T-cell (primary cell): Measurements from ENCODE around the gene PRRC2C. TPM values are rescaled to one million over a fixed set of nuclear protein-coding genes. Genes with fewer than 3 reads are reported as not detected.
"Not testable (repeated sequence)": the region's sequence is repeated elsewhere in the genome, so short reads cannot be mapped to it uniquely, and the experiment has no call there.

ENCODE experiments used
- ATAC-seq, 4 experiments: fragments of 200-7000 bp in 3 of 4; fragments of 150-1000 bp in 1 of 4; cut with Tn5 transposase; replicated peaks in 1 of 4; 1 replicate in 3 of 4; 2 replicates in 1 of 4; pipeline ENCODE4 v1.10.0; 2021; ENCODE audit warnings: moderate library complexity in 3 of 4, mild to moderate bottlenecking in 2 of 4, moderate number of reproducible peaks in 1 of 4
- CTCF ChIA-PET, 2 donors: fragments of 300-600 bp; sonication (Branson Sonifier 250); formaldehyde crosslinking; loops; one replicate each; lab custom pipeline; 2022; ENCODE audit warnings: antibody characterized with exemption in 2 of 2; lab: Charles Lee
- POLR2A ChIA-PET, 2 donors: fragments of 300-600 bp; sonication (Branson Sonifier 250); formaldehyde crosslinking; loops; one replicate each; lab custom pipeline; 2022; ENCODE audit warnings: antibody characterized with exemption in 2 of 2; lab: Charles Lee
- DNase-seq, 35 experiments: peaks; one replicate each; pipeline versions ENCODE4 v3.0.0 to v3.0.0-alpha.2; 2013 to 2023
- H3K27ac ChIP-seq: one replicate; pipeline ENCODE4 v1.5.1; 2013; ENCODE audit warnings: low read length
- H3K27me3 ChIP-seq, 2 experiments: replicated peaks in 1 of 2; 1 replicate in 1 of 2; 2 replicates in 1 of 2; pipeline versions ENCODE4 v1.6.1 to v1.7.0; 2013; ENCODE audit warnings: low read length in 1 of 2, mixed read lengths in 1 of 2; ENCODE audit not compliant: control insufficient read depth in 2 of 2, insufficient read depth in 2 of 2; ENCODE audit errors: extremely low read depth in 1 of 2
- H3K36me3 ChIP-seq, 2 donors: 1 replicate in 1 of 2; 2 replicates in 1 of 2; pipeline versions ENCODE4 v1.6.1 to v1.7.0; 2013; ENCODE audit warnings: low read length in 1 of 2; ENCODE audit not compliant: control insufficient read depth in 2 of 2, insufficient read depth in 1 of 2; ENCODE audit errors: extremely low read depth in 1 of 2
- H3K4me1 ChIP-seq, 2 experiments: 1 replicate in 1 of 2; 2 replicates in 1 of 2; pipeline versions ENCODE4 v1.6.1 to v1.7.0; 2013; ENCODE audit warnings: low read length in 2 of 2, mixed read lengths in 1 of 2; ENCODE audit not compliant: insufficient read depth in 2 of 2, control insufficient read depth in 1 of 2; ENCODE audit errors: extremely low read depth in 1 of 2
- H3K4me3 ChIP-seq, 2 donors: 1 replicate in 1 of 2; 2 replicates in 1 of 2; pipeline versions ENCODE4 v1.5.1 to v1.7.0; 2013; ENCODE audit warnings: mild to moderate bottlenecking in 2 of 2, low read length in 1 of 2, moderate library complexity in 1 of 2; ENCODE audit not compliant: control insufficient read depth in 1 of 2; ENCODE audit errors: extremely low read depth in 1 of 2
- H3K9me3 ChIP-seq: 2 replicates; pipeline ENCODE4 v1.7.0; 2013
- H3K27ac Mint-ChIP-seq, 2 donors: one replicate each; pipeline ENCODE4 v1.8.0; 2020 to 2021; ENCODE audit warnings: mild to moderate bottlenecking in 2 of 2, mixed read lengths in 2 of 2
- H3K27me3 Mint-ChIP-seq, 2 donors: one replicate each; pipeline ENCODE4 v1.8.0; 2021 to 2022; ENCODE audit warnings: mixed read lengths in 2 of 2
- H3K36me3 Mint-ChIP-seq: one replicate; pipeline ENCODE4 v1.8.0; 2021; ENCODE audit warnings: mixed read lengths
- H3K4me1 Mint-ChIP-seq, 3 donors: one replicate each; pipeline ENCODE4 v1.8.0; 2020 to 2022; ENCODE audit warnings: mixed read lengths in 3 of 3, mild to moderate bottlenecking in 1 of 3
- H3K4me3 Mint-ChIP-seq, 3 donors: one replicate each; pipeline ENCODE4 v1.8.0; 2020 to 2022; ENCODE audit warnings: mild to moderate bottlenecking in 3 of 3, mixed read lengths in 3 of 3, moderate library complexity in 3 of 3
- H3K9me3 Mint-ChIP-seq, 3 donors: one replicate each; pipeline ENCODE4 v1.8.0; 2020 to 2022; ENCODE audit warnings: mixed read lengths in 3 of 3
- WGBS: methylation state at CpG from one replicate; pipeline ENCODE4 v1.1.5; 2013; ENCODE audit warnings: missing lambda C conversion rate; ENCODE audit not compliant: insufficient coverage; 5-methylcytosine and 5-hydroxymethylcytosine counted together
- total RNA-seq, 35 experiments: library from RNA in 6 of 35; stranded (reverse) in 6 of 35; fragments of 120-200 nt in 1 of 35; gene quantifications; one replicate each; pipeline versions ENCODE4 v1.2.1 to v1.2.4 and lab custom pipeline; 2013 to 2026

The PRRC2C gene
- total RNA-seq, 5 donors from 2014 or later (not counting 1 experiment from before 2014, with no cell fraction given), result 229 to 340 (median 259) TPM

- POLR2A ChIA-PET, H3K36me3 Mint-ChIP-seq, ATAC-seq, H3K27me3 ChIP-seq, H3K4me1 ChIP-seq, H3K36me3 ChIP-seq, H3K4me1 Mint-ChIP-seq, CTCF ChIA-PET, H3K27ac ChIP-seq, DNase-seq, H3K9me3 Mint-ChIP-seq, H3K9me3 ChIP-seq, H3K4me3 Mint-ChIP-seq, H3K27me3 Mint-ChIP-seq, H3K4me3 ChIP-seq, H3K27ac Mint-ChIP-seq: not testable (repeated sequence)
- no CpG with 5 or more reads among the region's 2 CpGs for WGBS
These were observed 115.0 kb downstream of the PRRC2C start for GRCh38 chr1:171600310-171600709.

- POLR2A ChIA-PET, result no interaction called here
- WGBS, result 100% methylated on average over 8 of the region's 13 CpGs
These were observed 115.5 kb downstream of the PRRC2C start for GRCh38 chr1:171600862-171601261.

DNA sequence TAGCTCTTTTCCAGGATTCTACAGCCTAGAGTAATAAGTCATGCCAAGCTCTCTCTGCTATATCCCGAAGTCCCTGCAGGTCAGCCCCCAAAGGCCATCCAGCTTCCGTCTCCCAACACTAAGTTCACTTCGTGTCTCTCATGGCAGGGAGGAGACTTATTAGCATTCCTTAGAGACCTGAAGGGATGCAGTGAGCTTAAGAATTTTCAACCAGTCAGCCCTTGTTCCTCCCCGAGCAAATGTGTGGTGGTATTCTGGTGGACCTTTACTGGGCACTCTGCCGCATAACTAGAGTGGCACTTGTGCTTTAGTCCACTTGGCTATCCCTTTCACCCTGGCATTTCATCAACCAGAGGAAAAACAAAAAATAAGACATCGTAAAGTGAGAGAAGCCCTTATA is 117.7 kb downstream of the PRRC2C start:
- ATAC-seq, H3K4me3 Mint-ChIP-seq, H3K27ac Mint-ChIP-seq, H3K27me3 ChIP-seq, H3K27ac ChIP-seq, H3K36me3 Mint-ChIP-seq, H3K9me3 ChIP-seq, DNase-seq, H3K27me3 Mint-ChIP-seq, POLR2A ChIA-PET, H3K9me3 Mint-ChIP-seq, H3K4me1 Mint-ChIP-seq, H3K4me1 ChIP-seq, H3K36me3 ChIP-seq, H3K4me3 ChIP-seq: not testable (repeated sequence)
- 93% methylated on average over 3 of the region's 6 CpGs for WGBS
- CTCF ChIA-PET, result interaction anchor here in 1 of 2 donors (0.6 kb wide), 1 partner anchor 36 kb away, joined by 3 read pairs; no protein-coding TSS in a partner anchor

More at GRCh38 chr1:171600862-171601261, 115.5 kb downstream of the PRRC2C start:
- H3K27ac ChIP-seq, result no peak overlapping the region
- H3K36me3 ChIP-seq, result no peaks in the 10 kb centered on the region
- Mint-ChIP-seq H3K4me3 (no peak overlapping the region), H3K27me3 (no peaks in the 10 kb centered on the region), H3K4me1 (peaks cover 0 to 5% (median 0%) of the 10 kb centered on the region in 3 donors), H3K36me3 (peaks cover 3% of the 10 kb centered on the region), H3K9me3 (peaks cover 0 to 4% (median 0%) of the 10 kb centered on the region in 3 donors), H3K27ac (no peak overlapping the region)
- no peak for DNase-seq
- H3K27me3 ChIP-seq, result no peaks in the 10 kb centered on the region
- no peaks in the 10 kb centered on the region for H3K4me1 ChIP-seq
- CTCF ChIA-PET, result no interaction called here
- H3K9me3 ChIP-seq, result no peaks in the 10 kb centered on the region
- ATAC-seq, result no peak
- no peak overlapping the region for H3K4me3 ChIP-seq

DNA sequence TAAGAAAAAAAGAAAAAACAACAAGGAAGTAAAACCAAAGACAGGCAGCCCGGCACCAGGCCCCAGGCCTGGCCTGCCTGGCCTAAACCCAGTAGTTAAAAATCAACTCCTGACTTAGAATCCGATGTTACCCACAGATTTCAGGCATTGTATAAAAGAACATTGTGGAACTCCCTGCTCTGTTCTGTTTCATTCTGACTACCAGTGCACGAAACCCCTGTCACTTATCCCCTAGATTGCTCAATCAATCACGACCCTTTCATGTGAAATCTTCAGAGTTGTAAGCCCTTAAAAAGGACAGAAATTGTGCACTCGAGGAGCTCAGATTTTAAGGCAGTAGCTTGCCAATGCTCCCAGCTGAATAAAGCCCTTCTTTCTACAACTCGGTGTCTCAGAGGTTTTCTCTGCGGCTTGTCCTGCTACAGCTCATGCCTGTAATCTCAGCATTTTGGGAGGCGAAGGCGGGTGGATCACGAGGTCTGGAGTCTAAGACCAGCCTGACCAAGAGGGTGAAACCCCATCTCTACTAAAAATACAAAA is 121.1 kb downstream of the PRRC2C start:
- ATAC-seq, result no peak
- no peak for DNase-seq
- Mint-ChIP-seq H3K4me3 (no peak overlapping the region), H3K9me3 (no peaks in the 10 kb centered on the region), H3K27ac (no peak overlapping the region), H3K36me3 (no peaks in the 10 kb centered on the region), H3K27me3 (no peaks in the 10 kb centered on the region), H3K4me1 (no peaks in the 10 kb centered on the region)
- Histone ChIP-seq H3K9me3 (no peaks in the 10 kb centered on the region), H3K27ac (no peak overlapping the region), H3K4me1 (no peaks in the 10 kb centered on the region), H3K27me3 (no peaks in the 10 kb centered on the region), H3K4me3 (no peak overlapping the region), H3K36me3 (no peaks in the 10 kb centered on the region)
- 81% methylated on average over 4 of the region's 10 CpGs for WGBS
- CTCF ChIA-PET, result interaction anchor here in 1 of 2 donors (0.6 kb wide), 1 partner anchor 127 kb away, joined by 3 read pairs; no protein-coding TSS in a partner anchor
- POLR2A ChIA-PET, result no interaction called here

GRCh38 chr1:171610385-171610784 is 125.1 kb downstream of the PRRC2C start:
- no peaks in the 10 kb centered on the region for H3K36me3 ChIP-seq
- Mint-ChIP-seq H3K27me3 (no peaks in the 10 kb centered on the region), H3K4me1 (no peaks in the 10 kb centered on the region), H3K27ac (no peak overlapping the region), H3K4me3 (no peak overlapping the region), H3K9me3 (no peaks in the 10 kb centered on the region), H3K36me3 (no peaks in the 10 kb centered on the region)
- no peaks in the 10 kb centered on the region for H3K27me3 ChIP-seq
- no peak for ATAC-seq
- H3K4me1 ChIP-seq, result no peaks in the 10 kb centered on the region
- ChIA-PET POLR2A (no interaction called here), CTCF (no interaction called here)
- no CpG with 5 or more reads among the region's 2 CpGs for WGBS
- no peaks in the 10 kb centered on the region for H3K9me3 ChIP-seq
- DNase-seq, result no peak
- H3K27ac ChIP-seq, result no peak overlapping the region
- no peak overlapping the region for H3K4me3 ChIP-seq

- no peak overlapping the region for H3K27ac Mint-ChIP-seq
- no peaks in the 10 kb centered on the region for H3K4me1 Mint-ChIP-seq
- Histone ChIP-seq H3K27ac (no peak overlapping the region), H3K4me1 (no peaks in the 10 kb centered on the region), H3K27me3 (no peaks in the 10 kb centered on the region), H3K9me3 (no peaks in the 10 kb centered on the region), H3K36me3 (no peaks in the 10 kb centered on the region), H3K4me3 (no peak overlapping the region)
- DNase-seq (no peak), ATAC-seq (no peak)
- 58% methylated on average over 2 of the region's 2 CpGs for WGBS
- H3K36me3 Mint-ChIP-seq, result no peaks in the 10 kb centered on the region
- POLR2A ChIA-PET, result no interaction called here
- no peaks in the 10 kb centered on the region for H3K27me3 Mint-ChIP-seq
- H3K4me3 Mint-ChIP-seq, result no peak overlapping the region
- no peaks in the 10 kb centered on the region for H3K9me3 Mint-ChIP-seq
- CTCF ChIA-PET, result no interaction called here
These were observed 126.0 kb downstream of the PRRC2C start for GRCh38 chr1:171611306-171611705.

DNA sequence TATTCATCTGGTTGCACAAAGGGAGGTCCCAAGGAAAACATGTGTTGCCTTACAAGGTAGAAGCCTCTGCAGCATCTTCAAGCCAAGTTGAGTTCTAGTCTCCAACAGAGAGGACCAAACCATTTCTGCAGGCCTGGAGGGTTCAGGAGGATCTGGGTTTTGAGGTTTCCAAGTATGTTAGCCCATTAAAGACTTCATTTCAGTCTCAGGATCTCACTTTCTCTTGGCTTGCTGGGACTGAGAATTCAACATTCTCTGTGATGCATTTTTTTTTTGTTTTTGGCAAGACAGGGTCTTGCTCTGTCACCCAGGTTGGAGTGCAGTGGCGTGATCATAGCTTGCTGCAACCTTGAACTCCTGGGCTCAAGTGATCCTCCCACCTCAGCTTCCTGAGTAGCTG is 128.0 kb downstream of the PRRC2C start:
- no peaks in the 10 kb centered on the region for H3K9me3 Mint-ChIP-seq
- ChIA-PET CTCF (no interaction called here), POLR2A (no interaction called here)
- H3K4me1 ChIP-seq, result no peaks in the 10 kb centered on the region
- H3K27ac Mint-ChIP-seq, result no peak overlapping the region
- no peaks in the 10 kb centered on the region for H3K36me3 ChIP-seq
- H3K27me3 Mint-ChIP-seq, result no peaks in the 10 kb centered on the region
- no peaks in the 10 kb centered on the region for H3K4me1 Mint-ChIP-seq
- no peaks in the 10 kb centered on the region for H3K9me3 ChIP-seq
- ATAC-seq (no peak), DNase-seq (no peak)
- H3K27ac ChIP-seq, result no peak overlapping the region
- 100% methylated on average over 1 of the region's 1 CpG for WGBS
- no peak overlapping the region for H3K4me3 Mint-ChIP-seq
- H3K27me3 ChIP-seq, result no peaks in the 10 kb centered on the region
- H3K4me3 ChIP-seq, result no peak overlapping the region
- no peaks in the 10 kb centered on the region for H3K36me3 Mint-ChIP-seq
